Testis (tissue), 2 donors: Measurements from ENCODE around the gene NR1H4.

Source experiments
- CTCF ChIP-seq, 3 experiments: fragments of 450-650 bp in 2 of 3; fragments of 200-600 bp in 1 of 3; sonication (generic) in 1 of 3; IDR thresholded peaks; one replicate each; pipeline ENCODE4 v1.5.1; 2016 to 2019; ENCODE audit warnings: antibody characterized with exemption in 3 of 3, mild to moderate bottlenecking in 2 of 3, moderate library complexity in 1 of 3
- POLR2A ChIP-seq: fragments of 450-650 bp; IDR thresholded peaks from one replicate; pipeline ENCODE4 v1.6.1; 2017; ENCODE audit warnings: antibody characterized with exemption, mild to moderate bottlenecking, moderate library complexity

DNA sequence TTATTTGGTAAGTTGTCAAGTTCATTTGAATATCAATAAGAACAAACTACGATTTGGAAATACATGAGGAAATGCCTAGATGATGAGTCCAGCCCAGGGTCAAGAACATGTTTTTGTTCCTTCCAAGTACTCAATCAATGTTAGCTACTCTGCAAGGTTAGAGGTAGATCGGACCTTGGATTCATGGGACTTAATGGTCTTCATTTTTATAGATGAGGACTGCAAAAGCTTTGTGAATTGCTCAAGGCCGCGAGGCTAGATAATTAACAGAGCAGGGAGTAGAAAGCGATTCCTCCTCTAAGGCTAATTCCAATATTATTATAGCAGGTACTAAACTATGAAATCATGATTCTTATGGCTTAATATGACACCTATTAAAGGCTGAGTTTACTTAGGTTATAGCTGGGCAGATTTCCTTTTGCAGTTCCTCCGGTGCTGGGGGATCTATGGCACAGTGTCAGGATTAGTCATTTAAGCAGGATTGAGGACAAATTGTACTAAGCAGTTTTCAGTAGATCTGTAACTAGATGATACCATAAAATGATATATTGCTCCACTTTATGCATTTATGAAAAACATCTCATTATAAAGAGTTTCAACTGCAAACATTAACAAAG lies 19.8 kb downstream of the NR1H4 start:
- TF ChIP-seq CTCF (IDR thresholded peaks at IDR 0.05) (no peak), POLR2A (no peak)
